ENCODE results near the gene TIGD6. TPM values are rescaled to one million over a fixed set of nuclear protein-coding genes. Genes with fewer than 3 reads are reported as not detected.

Gene TIGD6
- total and polyA plus RNA-seq, 9 of the 15 experiments (the other 6 are each of a cell fraction or from before 2014, with no cell fraction given): 1.8 to 6.3 (median 3.9) TPM

DNA sequence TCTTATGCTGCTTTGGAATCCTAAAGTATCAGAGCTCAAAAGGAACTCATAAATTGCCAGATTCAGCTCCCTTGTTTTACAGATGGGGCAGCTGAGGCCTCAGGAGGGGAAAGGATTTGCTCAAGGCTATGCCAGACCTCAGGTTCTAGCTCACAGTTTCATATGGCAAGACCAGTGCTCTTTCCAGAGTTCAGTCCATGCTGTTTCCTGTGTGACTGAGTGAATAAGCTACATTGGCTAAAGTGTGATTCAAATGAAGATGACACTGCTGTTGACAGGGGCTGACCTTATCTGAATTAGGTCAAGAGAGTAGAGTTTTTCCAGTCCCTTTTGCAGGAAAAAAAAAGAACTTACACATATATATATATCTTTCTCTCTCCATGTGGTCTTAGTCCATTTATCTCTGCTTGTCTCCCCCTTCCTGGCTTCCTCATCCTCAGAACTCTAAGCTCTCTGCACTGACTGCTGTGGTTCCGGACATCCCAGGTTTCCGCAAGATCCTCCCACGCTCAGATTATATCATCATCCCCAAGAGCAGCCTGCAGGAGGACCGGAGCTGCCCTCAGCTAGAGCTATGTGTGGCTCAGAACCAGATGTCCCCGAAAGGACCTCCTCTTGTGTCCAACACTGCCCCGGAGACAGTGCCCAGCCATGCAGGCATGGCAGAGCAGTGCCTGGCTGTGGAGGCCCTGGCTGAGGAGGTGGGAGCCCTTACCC is 9.4 kb upstream of the TIGD6 start (continued):
- no peak for TF ChIP-seq ZNF12 (CRISPR knock-in tag; IDR thresholded peaks at IDR 0.05)
- no peak for TF ChIP-seq ZNF57 (CRISPR knock-in tag; IDR thresholded peaks at IDR 0.05)
- TF ChIP-seq FOS (IDR thresholded peaks at IDR 0.05; ENCODE audit: extremely low read depth, insufficient read length): no peak
- 0 out of 2 replicates have a peak, but pooled peaks have one; percentile 22 for TF ChIP-seq CXXC5 (CRISPR knock-in tag; IDR thresholded peaks at IDR 0.05)
- TF ChIP-seq, protein P1, sequence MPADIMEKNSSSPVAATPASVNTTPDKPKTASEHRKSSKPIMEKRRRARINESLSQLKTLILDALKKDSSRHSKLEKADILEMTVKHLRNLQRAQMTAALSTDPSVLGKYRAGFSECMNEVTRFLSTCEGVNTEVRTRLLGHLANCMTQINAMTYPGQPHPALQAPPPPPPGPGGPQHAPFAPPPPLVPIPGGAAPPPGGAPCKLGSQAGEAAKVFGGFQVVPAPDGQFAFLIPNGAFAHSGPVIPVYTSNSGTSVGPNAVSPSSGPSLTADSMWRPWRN (IDR thresholded peaks at IDR 0.05; ENCODE audit: low read depth): no peak
- TF ChIP-seq NFE2L1 (tag; IDR thresholded peaks at IDR 0.05; ENCODE audit: borderline replicate concordance, low read depth): no peak
- TF ChIP-seq ADNP (tag; IDR thresholded peaks at IDR 0.05): no peak
- TF ChIP-seq SMARCB1 (IDR thresholded peaks at IDR 0.05; ENCODE audit: insufficient read length, low read depth): no peak
- TF ChIP-seq ZNF124 (CRISPR knock-in tag; IDR thresholded peaks at IDR 0.05): no peak
- no peak for TF ChIP-seq ZNF23 (CRISPR knock-in tag; IDR thresholded peaks at IDR 0.05)
- TF ChIP-seq, protein P2, sequence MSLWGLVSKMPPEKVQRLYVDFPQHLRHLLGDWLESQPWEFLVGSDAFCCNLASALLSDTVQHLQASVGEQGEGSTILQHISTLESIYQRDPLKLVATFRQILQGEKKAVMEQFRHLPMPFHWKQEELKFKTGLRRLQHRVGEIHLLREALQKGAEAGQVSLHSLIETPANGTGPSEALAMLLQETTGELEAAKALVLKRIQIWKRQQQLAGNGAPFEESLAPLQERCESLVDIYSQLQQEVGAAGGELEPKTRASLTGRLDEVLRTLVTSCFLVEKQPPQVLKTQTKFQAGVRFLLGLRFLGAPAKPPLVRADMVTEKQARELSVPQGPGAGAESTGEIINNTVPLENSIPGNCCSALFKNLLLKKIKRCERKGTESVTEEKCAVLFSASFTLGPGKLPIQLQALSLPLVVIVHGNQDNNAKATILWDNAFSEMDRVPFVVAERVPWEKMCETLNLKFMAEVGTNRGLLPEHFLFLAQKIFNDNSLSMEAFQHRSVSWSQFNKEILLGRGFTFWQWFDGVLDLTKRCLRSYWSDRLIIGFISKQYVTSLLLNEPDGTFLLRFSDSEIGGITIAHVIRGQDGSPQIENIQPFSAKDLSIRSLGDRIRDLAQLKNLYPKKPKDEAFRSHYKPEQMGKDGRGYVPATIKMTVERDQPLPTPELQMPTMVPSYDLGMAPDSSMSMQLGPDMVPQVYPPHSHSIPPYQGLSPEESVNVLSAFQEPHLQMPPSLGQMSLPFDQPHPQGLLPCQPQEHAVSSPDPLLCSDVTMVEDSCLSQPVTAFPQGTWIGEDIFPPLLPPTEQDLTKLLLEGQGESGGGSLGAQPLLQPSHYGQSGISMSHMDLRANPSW (CRISPR knock-in tag; IDR thresholded peaks at IDR 0.05): no peak
- TF ChIP-seq SAP30 (IDR thresholded peaks at IDR 0.05; ENCODE audit: borderline replicate concordance, insufficient read depth, low read depth, low read length, poor library complexity, severe bottlenecking): no peak
- TF ChIP-seq MEIS2 (IDR thresholded peaks at IDR 0.05; ENCODE audit: partially characterized antibody): peak; percentile 37
- TF ChIP-seq POLR2AphosphoS2 (IDR thresholded peaks at IDR 0.05; ENCODE audit: low read length): no peak
- TF ChIP-seq, protein P3, sequence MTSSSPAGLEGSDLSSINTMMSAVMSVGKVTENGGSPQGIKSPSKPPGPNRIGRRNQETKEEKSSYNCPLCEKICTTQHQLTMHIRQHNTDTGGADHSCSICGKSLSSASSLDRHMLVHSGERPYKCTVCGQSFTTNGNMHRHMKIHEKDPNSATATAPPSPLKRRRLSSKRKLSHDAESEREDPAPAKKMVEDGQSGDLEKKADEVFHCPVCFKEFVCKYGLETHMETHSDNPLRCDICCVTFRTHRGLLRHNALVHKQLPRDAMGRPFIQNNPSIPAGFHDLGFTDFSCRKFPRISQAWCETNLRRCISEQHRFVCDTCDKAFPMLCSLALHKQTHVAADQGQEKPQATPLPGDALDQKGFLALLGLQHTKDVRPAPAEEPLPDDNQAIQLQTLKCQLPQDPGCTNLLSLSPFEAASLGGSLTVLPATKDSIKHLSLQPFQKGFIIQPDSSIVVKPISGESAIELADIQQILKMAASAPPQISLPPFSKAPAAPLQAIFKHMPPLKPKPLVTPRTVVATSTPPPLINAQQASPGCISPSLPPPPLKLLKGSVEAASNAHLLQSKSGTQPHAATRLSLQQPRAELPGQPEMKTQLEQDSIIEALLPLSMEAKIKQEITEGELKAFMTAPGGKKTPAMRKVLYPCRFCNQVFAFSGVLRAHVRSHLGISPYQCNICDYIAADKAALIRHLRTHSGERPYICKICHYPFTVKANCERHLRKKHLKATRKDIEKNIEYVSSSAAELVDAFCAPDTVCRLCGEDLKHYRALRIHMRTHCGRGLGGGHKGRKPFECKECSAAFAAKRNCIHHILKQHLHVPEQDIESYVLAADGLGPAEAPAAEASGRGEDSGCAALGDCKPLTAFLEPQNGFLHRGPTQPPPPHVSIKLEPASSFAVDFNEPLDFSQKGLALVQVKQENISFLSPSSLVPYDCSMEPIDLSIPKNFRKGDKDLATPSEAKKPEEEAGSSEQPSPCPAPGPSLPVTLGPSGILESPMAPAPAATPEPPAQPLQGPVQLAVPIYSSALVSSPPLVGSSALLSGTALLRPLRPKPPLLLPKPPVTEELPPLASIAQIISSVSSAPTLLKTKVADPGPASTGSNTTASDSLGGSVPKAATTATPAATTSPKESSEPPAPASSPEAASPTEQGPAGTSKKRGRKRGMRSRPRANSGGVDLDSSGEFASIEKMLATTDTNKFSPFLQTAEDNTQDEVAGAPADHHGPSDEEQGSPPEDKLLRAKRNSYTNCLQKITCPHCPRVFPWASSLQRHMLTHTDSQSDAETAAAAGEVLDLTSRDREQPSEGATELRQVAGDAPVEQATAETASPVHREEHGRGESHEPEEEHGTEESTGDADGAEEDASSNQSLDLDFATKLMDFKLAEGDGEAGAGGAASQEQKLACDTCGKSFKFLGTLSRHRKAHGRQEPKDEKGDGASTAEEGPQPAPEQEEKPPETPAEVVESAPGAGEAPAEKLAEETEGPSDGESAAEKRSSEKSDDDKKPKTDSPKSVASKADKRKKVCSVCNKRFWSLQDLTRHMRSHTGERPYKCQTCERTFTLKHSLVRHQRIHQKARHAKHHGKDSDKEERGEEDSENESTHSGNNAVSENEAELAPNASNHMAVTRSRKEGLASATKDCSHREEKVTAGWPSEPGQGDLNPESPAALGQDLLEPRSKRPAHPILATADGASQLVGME (CRISPR knock-in tag; IDR thresholded peaks at IDR 0.05): peak; percentile 24; the same call in 1 of the 2 replicates
- peak; percentile 51; the same call in 1 of the 2 replicates for TF ChIP-seq SMAD4 (CRISPR knock-in tag; conservative IDR thresholded peaks at IDR 0.05)
- TF ChIP-seq, protein P4, sequence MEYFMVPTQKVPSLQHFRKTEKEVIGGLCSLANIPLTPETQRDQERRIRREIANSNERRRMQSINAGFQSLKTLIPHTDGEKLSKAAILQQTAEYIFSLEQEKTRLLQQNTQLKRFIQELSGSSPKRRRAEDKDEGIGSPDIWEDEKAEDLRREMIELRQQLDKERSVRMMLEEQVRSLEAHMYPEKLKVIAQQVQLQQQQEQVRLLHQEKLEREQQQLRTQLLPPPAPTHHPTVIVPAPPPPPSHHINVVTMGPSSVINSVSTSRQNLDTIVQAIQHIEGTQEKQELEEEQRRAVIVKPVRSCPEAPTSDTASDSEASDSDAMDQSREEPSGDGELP (CRISPR knock-in tag; IDR thresholded peaks at IDR 0.05; ENCODE audit: borderline replicate concordance): peak; percentile 57; the same call in 1 of the 2 replicates
- no peak for TF ChIP-seq EP300 (IDR thresholded peaks at IDR 0.05; ENCODE audit: low read length)
